H1 (cell line): ENCODE results near the gene MAGOH. TPM values are rescaled to one million over a fixed set of nuclear protein-coding genes. Genes with fewer than 3 reads are reported as not detected.

Experiments used
- CTCF ChIA-PET: fragments of 300-600 bp; sonication (Branson Sonifier 250); formaldehyde crosslinking; loops from one replicate; lab custom pipeline; 2021; ENCODE audit not compliant: partially characterized antibody; lab: Charles Lee
- POLR2A ChIA-PET: fragments of 300-600 bp; sonication (Branson Sonifier 250); formaldehyde crosslinking; loops from one replicate; lab custom pipeline; 2021; ENCODE audit warnings: inconsistent platforms; ENCODE audit not compliant: partially characterized antibody; lab: Charles Lee
- DNase-seq, 2 experiments: peaks; one replicate each; pipeline versions ENCODE4 v3.0.0 to v3.0.0-alpha.2; 2010 to 2022; ENCODE audit warnings: low spot score in 2 of 2, low read depth in 1 of 2, mixed read lengths in 1 of 2
- FAIRE-seq: peaks from 2 replicates; lab custom pipeline; 2011; peaks lifted over from hg19 to GRCh38; lab: Jason Lieb, UNC
- H2AFZ ChIP-seq: 2 replicates; pipeline ENCODE4 v1.8.1; 2012; ENCODE audit warnings: low read length, inconsistent platforms
- H2AK5ac ChIP-seq: 2 replicates; pipeline ENCODE4 v1.6.1; 2013; ENCODE audit warnings: low read depth, low read length
- H2BK120ac ChIP-seq: replicated peaks from 2 replicates; pipeline ENCODE3; 2013; ENCODE audit warnings: low read depth, low read length, inconsistent platforms
- H2BK12ac ChIP-seq: 2 replicates; pipeline ENCODE4 v1.6.1; 2013; ENCODE audit warnings: low read depth, low read length
- H2BK15ac ChIP-seq: 2 replicates; pipeline ENCODE4 v1.6.1; 2013; ENCODE audit warnings: low read length
- H2BK20ac ChIP-seq: 2 replicates; pipeline ENCODE4 v1.6.1; 2013; ENCODE audit warnings: low read length
- H2BK5ac ChIP-seq: 2 replicates; pipeline ENCODE4 v1.6.1; 2013; ENCODE audit warnings: low read depth, low read length
- H3K14ac ChIP-seq: 2 replicates; pipeline ENCODE4 v1.6.1; 2013; ENCODE audit warnings: inconsistent platforms; ENCODE audit not compliant: insufficient read length
- H3K18ac ChIP-seq: 2 replicates; pipeline ENCODE4 v1.6.1; 2013; ENCODE audit warnings: low read length; ENCODE audit errors: extremely low read depth
- H3K23ac ChIP-seq: 2 replicates; pipeline ENCODE4 v1.6.1; 2013; ENCODE audit warnings: inconsistent platforms; ENCODE audit not compliant: insufficient read length
- H3K23me2 ChIP-seq: 2 replicates; pipeline ENCODE4 v1.6.1; 2013; ENCODE audit warnings: low read depth, low read length
- H3K27ac ChIP-seq: 2 replicates; pipeline ENCODE4 v1.6.1; 2011; ENCODE audit warnings: low read depth, low read length, inconsistent platforms
- H3K27me3 ChIP-seq, 4 experiments: replicated peaks in 1 of 4; 1 replicate in 1 of 4; 2 replicates in 3 of 4; pipeline versions ENCODE4 v1.6.1 to v1.8.1; 2011 to 2013; ENCODE audit warnings: low read length in 3 of 4, mild to moderate bottlenecking in 3 of 4, inconsistent platforms in 2 of 4, mixed read lengths in 2 of 4, moderate library complexity in 1 of 4; ENCODE audit not compliant: control insufficient read depth in 3 of 4, insufficient read depth in 3 of 4; ENCODE audit errors: extremely low read depth in 1 of 4
- H3K36me3 ChIP-seq, 4 experiments: 2 replicates each; pipeline versions ENCODE4 v1.6.1 to v1.8.1; 2011 to 2013; ENCODE audit warnings: mild to moderate bottlenecking in 4 of 4, low read length in 3 of 4, moderate library complexity in 2 of 4, control low read depth in 1 of 4, inconsistent platforms in 1 of 4; ENCODE audit not compliant: insufficient read depth in 4 of 4, control insufficient read depth in 2 of 4
- H3K4ac ChIP-seq: replicated peaks from 2 replicates; pipeline ENCODE3; 2013; ENCODE audit warnings: low read length, low read depth, mixed read lengths, inconsistent platforms; ENCODE audit not compliant: insufficient read length
- H3K4me1 ChIP-seq, 4 experiments: replicated peaks in 1 of 4; 1 replicate in 1 of 4; 2 replicates in 3 of 4; pipeline versions ENCODE4 v1.6.1 to v1.8.1; 2011 to 2013; ENCODE audit warnings: low read length in 3 of 4, inconsistent platforms in 2 of 4, mixed read lengths in 1 of 4; ENCODE audit not compliant: insufficient read depth in 4 of 4, control insufficient read depth in 3 of 4
- H3K4me2 ChIP-seq, 2 experiments: 2 replicates each; pipeline versions ENCODE4 v1.6.1 to v1.8.1; 2011 to 2013; ENCODE audit warnings: low read depth in 2 of 2, low read length in 2 of 2, control low read depth in 1 of 2, inconsistent platforms in 1 of 2, mild to moderate bottlenecking in 1 of 2; ENCODE audit not compliant: insufficient read depth in 1 of 2
- H3K4me3 ChIP-seq, 4 experiments: fragments of 200-600, 300-600 bp in 1 of 4; sonication (generic), shearing (Covaris generic), sonication (Bioruptor Twin) in 1 of 4; 2 replicates each; pipeline versions ENCODE4 v1.5.1 to v1.8.1; 2011 to 2016; ENCODE audit warnings: low read length in 4 of 4, low read depth in 3 of 4, control low read depth in 2 of 4, inconsistent platforms in 2 of 4, mild to moderate bottlenecking in 2 of 4, mixed read lengths in 1 of 4, moderate library complexity in 1 of 4; ENCODE audit not compliant: insufficient read depth in 2 of 4; ENCODE audit errors: extremely low read depth in 1 of 4
- H3K56ac ChIP-seq: replicated peaks from 2 replicates; pipeline ENCODE3; 2013; ENCODE audit warnings: low read depth, mild to moderate bottlenecking, mixed read lengths, low read length, inconsistent platforms; ENCODE audit not compliant: insufficient read length
- H3K79me1 ChIP-seq: 2 replicates; pipeline ENCODE4 v1.6.1; 2013; ENCODE audit warnings: low read depth, low read length, control low read depth
- H3K79me2 ChIP-seq, 2 experiments: 2 replicates each; pipeline versions ENCODE4 v1.6.1 to v1.8.1; 2012 to 2013; ENCODE audit warnings: low read length in 2 of 2, mild to moderate bottlenecking in 2 of 2, inconsistent platforms in 1 of 2; ENCODE audit not compliant: insufficient read depth in 2 of 2, control insufficient read depth in 1 of 2
- H3K9ac ChIP-seq, 4 experiments: replicated peaks in 1 of 4; 1 replicate in 1 of 4; 2 replicates in 3 of 4; pipeline versions ENCODE4 v1.6.1 to v1.8.1; 2011 to 2013; ENCODE audit warnings: low read depth in 3 of 4, low read length in 3 of 4, control low read depth in 2 of 4, mild to moderate bottlenecking in 2 of 4, moderate library complexity in 2 of 4, inconsistent platforms in 1 of 4; ENCODE audit errors: extremely low read depth in 1 of 4
- H3K9me3 ChIP-seq, 2 experiments: 2 replicates each; pipeline versions ENCODE4 v1.6.1 to v1.8.1; 2012 to 2013; ENCODE audit warnings: mild to moderate bottlenecking in 2 of 2, moderate library complexity in 2 of 2, control low read depth in 1 of 2, inconsistent platforms in 1 of 2, low read depth in 1 of 2, low read length in 1 of 2, mixed read lengths in 1 of 2; ENCODE audit not compliant: insufficient read depth in 2 of 2
- H4K20me1 ChIP-seq, 2 experiments: replicated peaks in 1 of 2; 2 replicates each; pipeline versions ENCODE3 to v1.8.1; 2011 to 2013; ENCODE audit warnings: inconsistent platforms in 2 of 2, low read length in 2 of 2, mild to moderate bottlenecking in 1 of 2; ENCODE audit not compliant: insufficient read depth in 2 of 2, control insufficient read depth in 1 of 2
- H4K5ac ChIP-seq: 2 replicates; pipeline ENCODE4 v1.6.1; 2013; ENCODE audit warnings: low read length, low read depth, mixed read lengths, inconsistent platforms; ENCODE audit not compliant: insufficient read length
- H4K8ac ChIP-seq: 2 replicates; pipeline ENCODE4 v1.8.0; 2013; ENCODE audit warnings: mild to moderate bottlenecking, moderate library complexity, low read length, inconsistent platforms; ENCODE audit not compliant: insufficient read depth; ENCODE audit errors: extremely low read depth
- H4K91ac ChIP-seq: replicated peaks from 2 replicates; pipeline ENCODE3; 2013; ENCODE audit warnings: low read length, mixed read lengths, inconsistent platforms; ENCODE audit not compliant: insufficient read length
- WGBS, 2 experiments: shearing (Covaris generic) in 1 of 2; methylation state at CpG; one replicate each; pipeline versions ENCODE4 v1.1.6 to v1.1.7; 2013 to 2015; ENCODE audit warnings: low lambda C conversion rate in 2 of 2, mixed read lengths in 2 of 2, inconsistent platforms in 1 of 2, low coverage in 1 of 2, missing lambda C conversion rate in 1 of 2; ENCODE audit not compliant: insufficient replicate concordance in 2 of 2, insufficient coverage in 1 of 2, insufficient read length in 1 of 2; ENCODE audit errors: extremely low coverage in 1 of 2, missing lambda C conversion rate in 1 of 2; 5-methylcytosine and 5-hydroxymethylcytosine counted together
- polyA plus RNA-seq, 7 experiments: library from polyadenylated mRNA; depleted of rRNA in 3 of 7; stranded (reverse) in 5 of 7; unstranded in 2 of 7; fragments of >200 nt in 5 of 7; fragments of 200-250 nt in 2 of 7; gene quantifications; 1 replicate in 5 of 7; 2 replicates in 1 of 7; 4 replicates in 1 of 7; pipeline versions ENCODE4 v1.2.1 to v1.2.3, GENCODE V29; 2011 to 2013; ENCODE audit warnings: missing spikeins in 2 of 7, mixed read lengths in 2 of 7
- total RNA-seq: library from RNA; stranded (reverse); fragmentation: NEBNext Ultra II Directional; extraction: Animal tissue kit (Norgen Biotek cat#: 25700); gene quantifications from 2 replicates; pipeline ENCODE4 v1.2.1, GENCODE V29; 2021

MAGOH gene
- total and polyA plus RNA-seq, 2 of the 8 experiments (the other 6 are each of a cell fraction or from before 2014, with no cell fraction given) = 46.9 to 74.3 TPM

DNA sequence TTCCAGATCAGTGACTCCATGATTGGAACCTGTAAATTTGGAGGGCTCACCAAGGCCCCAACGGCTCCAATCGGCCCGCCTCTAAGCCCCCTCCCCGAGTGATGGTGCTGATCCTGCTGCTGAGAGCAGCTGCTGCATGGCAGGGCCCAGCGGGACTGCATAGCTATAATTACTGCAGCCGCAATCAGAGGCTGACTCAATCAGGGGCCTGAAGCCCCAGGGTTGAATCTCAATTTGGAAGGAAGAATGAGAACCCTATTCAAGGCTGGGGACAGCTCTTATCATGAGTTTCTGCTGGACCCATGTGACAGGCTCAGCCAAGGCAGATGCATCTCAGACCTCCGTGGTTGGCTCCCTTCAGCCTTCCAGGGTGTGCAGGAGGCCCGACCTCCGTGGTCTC lies 42.8 kb upstream of the MAGOH start:
- no peak overlapping the region for H3K56ac ChIP-seq
- no peak for FAIRE-seq
- H4K5ac ChIP-seq = no peak overlapping the region
- no peak overlapping the region for H2AFZ ChIP-seq
- no peak overlapping the region for H2AK5ac ChIP-seq
- H3K27ac ChIP-seq = no peak overlapping the region
- no peaks in the 10 kb centered on the region for H3K27me3 ChIP-seq
- no peak overlapping the region for H2BK120ac ChIP-seq
- ChIA-PET POLR2A (no interaction called here), CTCF (interaction anchor here (0.9 to 7.0 kb wide), 8 partner anchors 10 to 112 kb away, joined by 3 to 103 read pairs (median 4); no protein-coding TSS in a partner anchor)
- H2BK5ac ChIP-seq = no peak overlapping the region
- no peaks in the 10 kb centered on the region for H3K79me2 ChIP-seq
- no peak overlapping the region for H2BK20ac ChIP-seq
- no peaks in the 10 kb centered on the region; the same call in 1 of the 2 replicates for H3K79me1 ChIP-seq
- H3K9ac ChIP-seq = no peak overlapping the region
- H3K23me2 ChIP-seq = no peaks in the 10 kb centered on the region
- no peak overlapping the region for H2BK15ac ChIP-seq
- H3K14ac ChIP-seq = no peak overlapping the region
- H3K4me1 ChIP-seq = no peaks in the 10 kb centered on the region
- H3K4me3 ChIP-seq = no peak overlapping the region
- H3K9me3 ChIP-seq = no peaks in the 10 kb centered on the region
- no peak overlapping the region for H3K23ac ChIP-seq
- H2BK12ac ChIP-seq = no peak overlapping the region
- no peak overlapping the region for H4K91ac ChIP-seq
- no peak overlapping the region for H4K8ac ChIP-seq
- peaks cover 0 to 4% of the 10 kb centered on the region in 2 experiments for H4K20me1 ChIP-seq
- no peak for DNase-seq
- peaks cover 11 to 67% (median 40%) of the 10 kb centered on the region in 4 experiments; a peak in 7 of 8 replicates for H3K36me3 ChIP-seq
- no peak overlapping the region for H3K4ac ChIP-seq
- H3K18ac ChIP-seq = no peak overlapping the region
- no peak overlapping the region for H3K4me2 ChIP-seq
- 93% methylated on average over 9 of the region's 9 CpGs; no CpG with 5 or more reads in 1 of the 2 experiments for WGBS, 2 experiments
